Measurements from ENCODE around the gene COL9A2.

- TF ChIP-seq TAF1 (IDR thresholded peaks at IDR 0.05; ENCODE audit: low read depth, low read length) (no peak), POLR2AphosphoS5 (IDR thresholded peaks at IDR 0.05; ENCODE audit: low read depth, low read length) (no peak), POLR2A (IDR thresholded peaks at IDR 0.05; ENCODE audit: low read depth, low read length) (no peak), SPI1 (IDR thresholded peaks at IDR 0.05; ENCODE audit: low read depth, low read length) (no peak), PAX5 (IDR thresholded peaks at IDR 0.05; ENCODE audit: insufficient read depth, low read length, severe bottlenecking) (no peak)
These were observed 34.0 kb upstream of the COL9A2 start for GRCh38 chr1:40351124-40351523.

All from GM12891 (cell line).